Measurements from ENCODE around the gene MTAP.
"Not testable (repeated sequence)": the region's sequence is repeated elsewhere in the genome, so short reads cannot be mapped to it uniquely, and the experiment has no call there.

Gene MTAP

DNA sequence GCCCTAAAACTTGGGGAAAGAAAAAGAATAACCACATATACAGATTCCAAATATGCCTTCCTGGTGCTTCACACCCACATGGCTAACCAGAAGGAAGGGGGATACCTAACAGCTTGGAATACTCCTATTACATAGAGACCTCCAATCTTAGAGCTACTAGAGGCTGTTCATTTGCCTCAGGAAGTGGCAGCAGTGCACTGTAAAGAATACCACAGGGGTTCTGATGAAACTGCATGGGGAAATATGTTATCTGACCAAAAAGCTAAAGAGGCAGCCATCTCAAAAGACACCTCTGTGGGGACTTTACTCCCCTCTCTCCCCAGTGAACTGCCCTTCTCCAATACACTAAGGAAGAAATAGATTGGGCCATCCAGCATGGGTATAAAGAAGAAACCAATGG is 125.3 kb downstream of the MTAP start:
- DNase-seq: no peak

- peak; percentile 41 to 50 for DNase-seq
Observed at GRCh38 chr9:21931428-21931827, 129.0 kb downstream of the MTAP start.

- no peak for DNase-seq
Observed at GRCh38 chr9:21933281-21933680, 130.8 kb downstream of the MTAP start.

DNA sequence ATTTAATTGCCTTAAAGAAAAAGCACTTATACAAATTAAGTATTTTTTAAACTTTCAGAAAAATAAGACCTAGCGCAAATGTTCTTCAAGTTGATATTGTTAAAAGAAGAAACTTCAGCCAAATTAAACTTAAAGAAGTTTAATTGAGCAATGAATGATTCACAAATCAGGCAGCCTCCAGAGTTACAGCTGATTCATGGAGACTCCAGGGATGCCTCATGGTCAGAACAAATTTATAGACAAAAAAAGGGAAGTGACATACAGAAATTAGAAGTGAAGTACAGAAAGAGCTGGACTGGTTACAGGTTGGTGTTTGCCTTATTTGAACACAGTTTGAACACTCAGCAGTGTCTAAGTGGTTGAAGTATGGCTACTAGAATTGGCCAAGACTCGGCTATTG is 131.4 kb downstream of the MTAP start:
- DNase-seq: peak; percentile 70 to 79

GRCh38 chr9:21935631-21936030 is 133.2 kb downstream of the MTAP start:
- DNase-seq: no peak

GRCh38 chr9:21936161-21936560 is 133.7 kb downstream of the MTAP start:
- no peak for DNase-seq

DNA sequence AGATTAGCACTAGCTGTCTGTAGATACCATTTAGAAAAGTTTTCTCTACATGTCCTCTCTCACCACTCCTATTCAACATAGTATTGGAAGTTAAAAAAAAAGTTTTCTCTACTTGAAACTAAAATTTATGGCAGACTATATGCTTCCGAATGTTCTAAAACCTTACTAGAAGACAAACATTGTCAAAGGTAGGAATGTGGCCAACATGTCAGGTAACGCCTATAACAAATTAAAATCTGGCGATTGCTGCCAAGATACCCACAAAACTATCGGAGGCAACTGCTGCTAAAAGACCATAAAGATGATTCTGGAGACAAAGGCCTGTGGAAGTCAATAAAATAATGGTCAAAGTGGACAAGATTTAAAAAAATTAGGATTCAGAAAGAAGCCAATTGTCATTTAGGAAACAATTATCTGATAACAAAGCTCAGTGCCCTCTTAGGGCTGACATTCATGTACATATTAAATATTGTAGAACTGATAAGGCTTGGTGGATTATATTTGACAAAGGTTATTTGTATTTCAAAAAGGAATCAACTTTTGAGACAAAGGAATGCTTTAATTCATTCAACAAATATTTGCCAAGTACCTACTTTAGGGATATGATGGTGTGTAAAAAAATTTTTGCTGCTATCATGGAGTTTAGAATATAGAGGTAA is 139.0 kb downstream of the MTAP start:
- DNase-seq: no peak

DNA sequence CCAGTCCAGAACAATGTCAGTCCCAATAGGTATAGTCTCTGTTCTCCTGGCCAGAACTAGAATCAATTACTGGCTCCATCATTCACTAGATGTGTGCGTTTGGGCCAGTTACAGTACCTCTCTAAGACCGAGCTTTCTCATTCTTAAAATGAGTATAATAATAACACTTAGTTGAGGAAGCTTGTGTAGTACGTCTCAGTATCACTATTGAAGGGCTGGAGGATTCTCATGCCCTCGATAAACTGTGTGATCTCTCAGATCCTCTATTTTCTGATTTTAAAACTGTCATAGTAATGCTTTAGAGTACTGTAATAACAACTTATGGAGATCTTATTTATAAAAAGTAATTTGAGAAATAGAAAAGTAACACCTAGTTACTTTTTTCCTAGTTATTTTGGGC is 141.0 kb downstream of the MTAP start:
- no peak for DNase-seq

- DNase-seq: no peak
Observed at GRCh38 chr9:21945606-21946005, 143.2 kb downstream of the MTAP start.

DNA sequence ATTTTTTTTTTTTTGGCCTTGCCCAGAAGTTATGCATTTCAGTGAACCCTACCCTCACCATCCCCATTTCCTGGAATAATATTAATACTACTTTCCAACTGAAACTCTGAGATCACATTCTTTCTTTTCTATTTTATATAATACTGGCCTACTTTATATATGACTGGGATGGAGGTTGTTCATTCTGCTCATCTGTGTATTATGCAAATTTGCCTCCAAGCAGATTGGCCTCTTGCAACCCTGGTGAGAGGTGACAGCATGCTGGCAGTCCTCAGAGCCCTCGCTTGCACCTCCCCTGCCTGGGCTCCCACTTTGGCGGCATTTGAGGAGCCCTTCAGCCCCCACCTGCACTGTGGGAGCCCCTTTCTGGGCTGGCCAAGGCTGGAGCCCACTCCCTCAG is 156.4 kb downstream of the MTAP start:
- DNase-seq: no peak

DNA sequence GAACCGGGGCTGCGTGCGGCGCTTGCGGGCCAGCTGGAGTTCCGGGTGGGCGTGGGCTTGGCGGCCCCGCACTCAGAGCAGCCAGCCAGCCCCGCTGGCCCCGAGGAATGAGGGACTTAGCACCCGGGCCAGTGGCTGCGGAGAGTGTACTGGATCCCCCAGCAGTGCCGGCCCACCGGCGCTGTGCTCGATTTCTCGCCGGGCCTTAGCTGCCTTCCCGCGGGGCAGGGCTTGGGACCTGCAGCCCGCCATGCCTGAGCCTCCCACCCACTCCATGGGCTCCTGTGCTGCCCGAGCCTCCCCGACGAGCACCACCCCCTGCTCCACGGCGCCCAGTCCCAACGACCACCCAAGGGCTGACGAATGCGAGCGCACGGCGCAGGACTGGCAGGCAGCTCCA is 156.8 kb downstream of the MTAP start:
- DNase-seq: not testable (repeated sequence)

GRCh38 chr9:21961569-21961968 is 159.1 kb downstream of the MTAP start:
- no peak for DNase-seq

DNA sequence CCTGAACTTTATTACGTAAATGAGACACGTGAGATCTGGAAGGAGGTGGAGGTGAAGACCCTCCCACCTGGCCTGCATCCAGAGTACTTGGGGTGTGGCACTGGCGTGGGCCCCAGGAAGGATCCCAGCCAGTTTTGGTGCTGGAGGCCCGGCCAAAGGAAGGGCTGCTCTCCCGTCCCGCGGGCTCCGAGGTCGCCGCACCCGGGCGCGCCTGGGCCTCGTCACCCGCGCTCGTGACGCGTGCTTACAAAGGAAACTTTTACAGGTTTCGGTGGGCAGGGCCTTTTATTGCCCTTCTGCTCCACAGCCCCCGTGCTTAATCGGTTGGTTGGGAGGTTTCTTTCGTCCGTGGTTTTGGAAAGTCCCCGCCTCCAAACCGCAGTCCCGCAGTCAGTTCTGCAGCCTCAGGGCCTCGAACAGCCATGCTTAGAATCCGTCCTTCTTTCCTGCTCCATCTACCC is 162.5 kb downstream of the MTAP start:
- DNase-seq: peak; percentile 53 to 56

DNA sequence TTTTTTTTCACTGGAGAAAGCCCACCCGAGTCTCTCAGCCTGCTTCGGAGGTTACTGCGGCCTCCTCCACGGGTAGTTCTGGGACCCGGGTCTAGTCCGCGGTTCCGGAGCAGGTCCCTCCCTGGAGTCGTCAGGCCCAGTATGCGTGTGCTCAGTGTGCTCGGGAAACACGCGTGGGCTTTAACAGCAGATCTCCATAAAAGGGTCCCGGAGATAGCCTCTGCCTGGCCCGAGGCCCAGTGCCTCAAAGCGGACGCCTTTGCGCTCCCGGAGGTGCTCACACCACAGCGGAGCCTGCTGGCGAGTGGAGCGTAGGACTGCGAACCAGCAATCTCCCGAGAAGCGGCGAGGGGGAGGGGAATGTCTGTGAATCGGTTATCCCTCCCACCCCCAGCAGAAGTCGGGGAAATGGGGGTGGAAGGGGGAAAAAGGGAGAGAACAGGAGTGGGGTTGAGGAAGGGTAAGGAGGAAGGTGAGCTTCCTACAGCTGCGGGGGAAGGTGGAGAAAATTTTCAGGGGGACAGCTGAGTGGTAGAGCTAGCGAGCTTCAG is 163.0 kb downstream of the MTAP start:
- DNase-seq: peak; percentile 55 to 68

GRCh38 chr9:21966140-21966851 is 163.9 kb downstream of the MTAP start:
- no peak for DNase-seq

DNA sequence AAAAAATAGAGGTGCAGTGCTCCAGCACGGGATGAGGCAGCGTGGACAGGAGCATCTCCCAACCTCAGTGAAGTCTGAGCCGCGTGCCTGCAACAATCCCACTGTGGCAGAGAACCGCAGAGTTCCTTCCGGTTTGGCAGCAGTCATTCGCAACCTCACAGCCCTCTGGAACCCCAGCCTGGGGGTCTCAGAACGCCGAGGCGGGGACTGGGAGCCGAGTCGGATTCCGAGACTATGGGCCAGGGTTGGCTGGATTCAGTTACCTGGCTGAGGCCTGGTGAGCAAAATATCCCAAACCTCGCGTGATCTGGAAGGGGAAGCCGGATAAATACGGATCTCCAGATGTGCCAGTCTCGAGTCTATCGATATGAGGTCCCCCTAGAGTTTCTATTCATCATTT is 164.7 kb downstream of the MTAP start:
- DNase-seq: no peak

DNA sequence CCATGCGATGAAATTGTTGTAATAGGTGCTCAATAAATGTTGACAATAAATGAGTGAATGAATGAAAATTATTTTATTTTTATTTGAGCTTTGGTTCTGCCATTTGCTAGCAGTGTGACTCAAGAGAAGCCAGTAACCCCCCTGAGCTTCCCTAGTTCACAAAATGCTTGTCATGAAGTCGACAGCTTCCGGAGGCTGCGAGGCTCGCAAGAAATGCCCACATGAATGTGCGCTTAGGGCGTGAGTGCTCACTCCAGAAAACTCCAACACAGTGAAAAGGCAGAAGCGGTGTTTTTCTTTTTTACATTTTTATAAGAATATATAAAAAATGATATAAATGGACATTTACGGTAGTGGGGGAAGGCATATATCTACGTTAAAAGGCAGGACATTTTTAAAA is 165.3 kb downstream of the MTAP start:
- peak; percentile 44 to 46 for DNase-seq

DNA sequence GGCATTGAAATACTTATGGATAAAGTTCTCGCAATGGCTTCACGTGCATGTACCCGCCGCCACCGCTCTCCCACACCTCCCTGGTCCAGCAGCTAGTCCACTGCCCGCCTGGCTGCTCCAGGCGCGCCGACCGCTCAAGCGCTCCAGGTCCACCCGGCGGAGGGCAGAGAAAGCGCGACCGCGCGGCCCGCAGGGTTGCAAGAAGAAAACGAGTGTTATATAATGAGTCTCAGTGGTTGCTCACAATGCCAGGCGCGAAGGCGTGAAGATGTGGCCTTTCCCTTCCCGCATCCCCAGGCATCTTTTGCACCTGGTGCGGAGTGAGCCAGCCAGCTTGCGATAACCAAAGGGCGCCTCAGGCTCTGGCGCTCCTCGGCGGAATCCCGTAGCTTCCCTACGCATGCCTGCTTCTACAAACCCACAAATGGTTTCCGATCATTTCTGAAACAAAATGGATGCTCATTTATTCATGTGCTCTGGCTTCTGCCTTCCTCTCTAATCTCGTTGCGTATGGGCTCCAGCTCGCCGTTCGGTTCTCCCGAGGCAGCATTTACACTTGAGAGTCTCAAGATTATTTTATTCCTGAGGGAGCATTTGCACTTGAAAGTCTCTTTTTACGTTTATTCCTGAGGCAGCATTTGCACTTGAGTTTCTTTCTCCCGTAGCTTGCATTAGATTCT is 166.0 kb downstream of the MTAP start:
- DNase-seq: peak in 1 of 2 donors; percentile 21

DNA sequence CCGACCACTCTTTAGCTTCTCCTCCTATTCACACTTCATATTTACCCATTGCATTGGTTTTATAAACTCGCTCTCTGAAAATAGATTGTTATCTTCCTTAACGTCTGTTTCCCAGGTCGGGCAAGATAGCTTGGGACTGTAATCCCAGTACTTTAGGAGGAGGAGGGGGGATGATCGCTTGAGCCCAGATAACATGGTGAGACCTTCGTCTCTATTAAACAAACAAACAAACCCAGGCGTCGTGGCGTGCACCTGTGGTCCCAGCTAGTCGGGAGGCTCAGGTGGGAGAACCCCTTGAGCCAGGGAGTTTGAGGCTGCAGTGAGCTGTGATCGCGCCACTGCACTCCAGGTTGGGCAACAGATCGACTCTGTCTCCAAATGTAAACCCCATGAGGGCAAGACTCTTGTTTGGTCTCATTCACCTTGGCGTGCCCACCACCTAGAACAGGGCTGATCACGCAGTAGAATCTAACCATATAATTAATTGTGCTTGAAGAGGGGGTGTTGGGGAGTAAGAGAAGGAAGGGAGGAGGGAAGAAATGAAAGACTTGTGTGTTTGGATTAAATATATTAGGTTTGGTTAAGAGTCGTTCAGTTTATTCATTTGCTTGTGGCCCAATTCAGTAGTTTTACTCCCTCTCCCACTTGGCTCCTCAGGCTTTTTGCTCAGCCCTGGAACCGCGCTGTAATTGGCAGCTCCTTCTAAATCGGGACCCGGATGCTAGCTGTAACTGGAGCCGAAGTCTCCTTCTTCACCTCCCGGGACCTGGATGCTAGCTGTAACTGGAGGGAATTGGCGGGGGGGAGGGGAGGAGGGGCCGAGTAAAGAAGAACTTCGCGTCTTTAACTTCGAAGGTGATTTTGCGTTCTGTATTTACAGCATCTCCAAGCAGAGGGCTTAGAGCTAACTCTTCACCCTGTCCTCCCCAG is 166.8 kb downstream of the MTAP start:
- no peak for DNase-seq

GRCh38 chr9:21969951-21970799 is 167.7 kb downstream of the MTAP start:
- DNase-seq: peak; percentile 68 to 72

DNA sequence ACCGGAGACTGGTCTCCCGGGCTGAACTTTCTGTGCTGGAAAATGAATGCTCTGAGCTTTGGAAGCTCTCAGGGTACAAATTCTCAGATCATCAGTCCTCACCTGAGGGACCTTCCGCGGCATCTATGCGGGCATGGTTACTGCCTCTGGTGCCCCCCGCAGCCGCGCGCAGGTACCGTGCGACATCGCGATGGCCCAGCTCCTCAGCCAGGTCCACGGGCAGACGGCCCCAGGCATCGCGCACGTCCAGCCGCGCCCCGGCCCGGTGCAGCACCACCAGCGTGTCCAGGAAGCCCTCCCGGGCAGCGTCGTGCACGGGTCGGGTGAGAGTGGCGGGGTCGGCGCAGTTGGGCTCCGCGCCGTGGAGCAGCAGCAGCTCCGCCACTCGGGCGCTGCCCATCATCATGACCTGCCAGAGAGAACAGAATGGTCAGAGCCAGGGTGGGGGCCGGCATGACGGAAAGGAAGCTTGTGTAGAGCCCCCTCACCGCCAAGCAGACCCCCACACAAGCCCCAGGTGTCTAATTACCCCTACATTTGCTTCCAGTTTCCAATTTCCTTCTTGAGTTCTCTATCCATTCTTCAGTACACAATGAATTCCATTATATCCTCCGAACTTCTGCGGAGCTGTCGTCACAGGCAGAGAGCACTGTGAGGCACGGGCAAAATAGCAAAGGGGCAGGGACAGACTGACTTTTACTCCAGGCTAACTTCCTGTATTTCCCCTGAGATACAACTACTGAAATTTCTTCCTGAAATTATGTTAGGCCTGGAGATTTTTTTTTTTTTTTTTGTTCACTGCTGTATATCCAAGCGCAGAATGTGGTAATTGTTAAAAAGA is 168.6 kb downstream of the MTAP start:
- DNase-seq: peak; percentile 45 to 49

Data from inflammatory macrophage treated with lipopolysaccharide for 1 hour (primary cell).